ENCODE measurements around the gene ZFYVE21.
"Not testable (repeated sequence)": the region's sequence is repeated elsewhere in the genome, so short reads cannot be mapped to it uniquely, and the experiment has no call there.

The ZFYVE21 gene

DNA sequence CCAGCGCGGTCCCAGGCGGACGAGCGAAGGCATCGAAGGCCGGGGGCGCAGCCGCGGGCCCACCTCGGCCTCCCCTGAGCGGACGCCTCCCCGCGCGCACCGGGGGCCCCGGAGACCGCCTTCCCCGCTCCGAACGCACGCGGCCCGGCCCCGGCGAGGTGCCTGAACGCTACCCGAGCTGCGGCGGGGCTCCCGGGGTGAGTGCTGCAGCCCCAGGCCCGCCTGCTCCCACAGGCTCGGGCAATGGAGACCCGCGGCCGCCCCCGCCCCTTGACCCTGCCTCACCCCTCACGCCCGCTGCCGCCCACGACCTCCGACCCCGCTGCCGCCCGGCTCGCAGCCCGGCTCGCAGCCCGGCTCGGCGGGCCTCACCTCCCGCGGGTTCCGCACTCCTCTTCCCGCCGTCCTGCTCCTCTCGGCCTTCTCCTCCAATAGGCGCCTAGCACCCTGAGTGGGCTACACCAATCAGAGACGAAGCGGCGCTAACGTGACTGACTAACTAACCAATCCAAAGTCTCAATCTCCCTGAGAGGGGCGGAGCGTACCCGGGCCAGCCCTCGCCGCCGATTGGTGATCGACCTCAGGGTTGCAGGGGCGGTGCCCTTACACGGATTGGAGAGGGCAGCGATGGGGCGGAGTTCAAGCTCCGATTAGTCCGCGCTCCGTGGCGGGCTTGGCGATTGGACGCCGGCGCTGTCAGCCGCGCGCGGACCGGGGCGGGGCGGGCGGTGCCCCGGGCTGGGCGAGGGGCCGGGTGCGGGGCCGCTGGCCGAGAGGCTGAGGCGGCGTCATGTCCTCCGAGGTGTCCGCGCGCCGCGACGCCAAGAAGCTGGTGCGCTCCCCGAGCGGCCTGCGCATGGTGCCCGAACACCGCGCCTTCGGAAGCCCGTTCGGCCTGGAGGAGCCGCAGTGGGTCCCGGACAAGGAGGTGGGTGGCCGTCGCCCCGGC is at the start of gene ZFYVE21, which contains the start of gene XRCC3:
Gene ZFYVE21, plus strand, starts transcription at position 759 of the 949 bp plus-strand sequence. Its CDS starts 32 bp downstream, at position 791.
Gene XRCC3, minus strand, starts transcription at position 400 of the 949 bp plus-strand sequence. CDS start 4,364 bp downstream, outside the sequence.
- DNase-seq = peak; percentile 100

DNA sequence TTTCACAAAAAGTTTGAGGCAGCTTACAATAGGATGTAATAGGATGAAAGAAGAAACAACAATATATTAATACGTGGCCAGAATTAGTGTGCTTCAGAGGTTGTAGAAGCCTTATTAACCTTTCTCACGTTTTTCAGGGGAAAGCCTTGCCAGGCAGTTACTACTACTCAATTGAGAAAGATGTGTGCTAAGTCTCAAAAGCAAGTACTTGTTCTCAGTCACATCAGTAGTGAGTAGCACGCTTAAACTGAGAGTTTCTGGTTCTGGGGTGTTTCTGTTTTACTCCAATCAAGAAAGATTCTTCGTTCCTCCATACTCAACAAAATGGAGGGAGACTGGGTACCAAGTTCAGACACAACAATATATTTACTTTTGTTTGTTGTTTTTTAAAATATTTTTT is 47.9 kb upstream of the ZFYVE21 start:
- DNase-seq = no peak

DNA sequence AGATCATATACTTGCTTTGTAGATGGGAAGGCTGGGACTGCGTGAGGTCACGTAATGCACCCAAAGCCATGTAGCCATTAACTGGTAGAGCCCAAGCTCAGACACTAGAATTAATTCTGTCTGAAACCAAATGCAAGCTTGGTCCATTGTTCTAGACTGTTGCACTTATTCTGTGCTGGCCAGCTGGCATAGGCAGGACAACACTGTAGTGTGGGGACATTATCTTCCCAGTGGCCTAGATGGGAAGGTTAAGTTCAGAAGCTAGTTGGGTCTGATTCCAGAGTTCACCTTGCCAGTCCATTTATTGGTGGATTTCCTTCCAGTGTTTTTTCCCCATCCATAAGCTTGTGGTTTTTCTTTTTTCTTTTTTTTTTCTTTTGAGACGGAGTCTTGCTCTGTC is 47.5 kb upstream of the ZFYVE21 start:
- DNase-seq = no peak

DNA sequence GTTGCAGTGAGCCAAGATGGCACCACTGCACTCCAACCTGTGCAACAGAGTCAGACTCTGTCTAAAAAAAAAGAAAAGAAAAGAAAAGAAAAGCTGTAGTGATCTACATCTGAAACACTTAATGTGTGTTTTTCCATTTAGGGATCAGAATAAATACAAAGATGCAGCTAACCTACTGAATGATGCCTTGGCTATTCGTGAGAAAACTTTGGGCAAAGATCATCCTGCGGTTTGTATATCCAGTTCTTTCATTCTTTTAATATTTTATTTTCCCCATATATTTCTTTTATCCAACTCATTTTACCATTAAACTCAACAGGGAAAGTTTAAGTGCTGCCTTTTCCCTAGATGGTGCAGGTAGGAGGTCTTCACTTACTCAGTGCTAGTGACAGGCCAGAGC is 46.2 kb upstream of the ZFYVE21 start:
- no peak for DNase-seq

DNA sequence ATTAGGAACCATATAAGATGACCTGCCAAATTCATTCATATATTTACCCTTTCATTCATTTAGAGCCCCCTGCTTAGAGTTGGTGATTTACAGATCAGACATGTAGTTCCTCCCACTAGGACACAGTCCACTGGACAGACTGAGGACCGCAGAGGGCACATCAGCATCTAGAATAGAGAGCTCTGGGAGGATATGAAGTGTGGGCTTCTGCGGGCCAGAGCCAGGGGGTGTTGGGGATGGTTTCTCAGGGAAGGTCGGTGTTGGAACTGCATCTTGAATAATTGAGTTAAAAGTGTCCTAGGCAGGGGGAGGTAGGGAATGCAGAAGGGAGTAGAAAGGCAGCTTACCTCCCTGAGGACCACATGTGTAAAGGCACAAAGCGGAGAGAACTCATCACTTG is 43.7 kb upstream of the ZFYVE21 start:
- no peak for DNase-seq

DNA sequence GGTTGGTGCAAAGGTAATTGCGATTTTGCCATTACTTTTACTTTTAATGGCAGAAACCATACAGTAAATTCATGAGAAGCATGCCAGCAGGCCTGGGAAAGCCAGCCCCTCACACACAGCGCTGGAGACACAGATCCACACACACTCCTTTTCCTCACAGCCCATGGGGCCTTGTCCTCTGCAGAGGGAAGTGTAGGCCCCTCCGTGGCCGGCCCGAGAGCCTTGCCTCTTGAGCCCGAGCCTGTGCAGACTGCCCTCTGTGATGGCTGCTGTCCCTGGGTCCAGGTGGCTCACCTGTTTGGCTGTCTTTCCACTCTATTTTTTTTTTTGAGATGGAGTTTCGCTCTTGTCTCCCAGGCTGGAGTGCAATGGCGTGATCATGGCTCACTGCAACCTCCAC is 39.7 kb upstream of the ZFYVE21 start:
- DNase-seq = no peak

DNA sequence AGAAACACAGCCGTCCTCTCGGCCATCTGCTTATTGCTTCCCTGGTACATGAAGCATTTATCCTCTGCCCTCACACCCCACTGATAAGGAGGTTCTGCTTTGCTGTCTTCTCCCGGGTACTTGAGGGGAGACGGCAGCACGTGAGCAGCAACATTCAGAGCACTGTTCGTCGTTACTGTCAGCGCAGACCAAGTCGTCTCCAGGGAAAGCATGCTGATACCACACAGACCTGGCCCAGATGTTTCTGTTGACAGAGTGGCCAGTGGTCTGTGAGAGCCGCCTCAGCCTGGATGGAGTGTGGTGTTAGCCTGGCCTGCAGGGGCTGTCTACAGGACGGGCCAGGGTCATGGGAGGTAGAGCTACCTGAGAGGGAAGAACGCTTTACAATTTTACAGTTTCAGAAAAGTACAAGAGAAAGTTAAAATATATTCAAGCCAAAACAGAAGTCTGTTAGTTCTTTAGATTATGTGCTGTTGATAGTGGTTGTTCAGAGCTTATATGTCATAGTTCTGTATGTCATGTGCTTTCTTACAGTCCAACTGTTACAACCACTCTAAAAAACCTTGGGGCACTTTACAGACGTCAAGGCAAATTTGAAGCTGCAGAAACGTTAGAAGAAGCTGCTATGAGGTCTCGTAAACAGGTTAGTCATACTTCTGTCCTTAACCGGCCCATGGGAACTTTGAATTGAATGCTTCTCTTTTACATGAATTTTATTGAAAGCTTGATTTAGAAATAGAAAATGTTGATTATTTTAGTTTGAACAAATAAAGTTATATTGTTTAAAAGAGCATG is 38.5 kb upstream of the ZFYVE21 start:
- no peak for DNase-seq

DNA sequence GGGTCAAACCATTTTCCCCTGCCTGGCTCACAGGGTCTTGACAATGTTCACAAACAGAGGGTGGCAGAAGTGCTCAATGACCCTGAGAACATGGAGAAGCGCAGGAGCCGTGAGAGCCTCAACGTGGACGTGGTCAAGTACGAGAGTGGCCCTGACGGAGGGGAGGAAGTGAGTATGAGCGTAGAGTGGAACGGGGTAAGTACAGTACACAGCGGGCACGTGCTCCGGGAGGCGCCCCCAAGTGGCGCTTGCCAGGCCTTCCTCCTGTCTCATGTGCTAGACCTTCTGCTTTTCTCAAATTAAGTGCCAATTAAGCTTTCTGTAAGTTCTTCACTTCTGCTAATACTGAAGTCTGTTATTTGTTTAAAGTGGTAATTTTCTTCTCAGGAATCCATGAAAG is 36.3 kb upstream of the ZFYVE21 start:
- peak; percentile 2 for DNase-seq

DNA sequence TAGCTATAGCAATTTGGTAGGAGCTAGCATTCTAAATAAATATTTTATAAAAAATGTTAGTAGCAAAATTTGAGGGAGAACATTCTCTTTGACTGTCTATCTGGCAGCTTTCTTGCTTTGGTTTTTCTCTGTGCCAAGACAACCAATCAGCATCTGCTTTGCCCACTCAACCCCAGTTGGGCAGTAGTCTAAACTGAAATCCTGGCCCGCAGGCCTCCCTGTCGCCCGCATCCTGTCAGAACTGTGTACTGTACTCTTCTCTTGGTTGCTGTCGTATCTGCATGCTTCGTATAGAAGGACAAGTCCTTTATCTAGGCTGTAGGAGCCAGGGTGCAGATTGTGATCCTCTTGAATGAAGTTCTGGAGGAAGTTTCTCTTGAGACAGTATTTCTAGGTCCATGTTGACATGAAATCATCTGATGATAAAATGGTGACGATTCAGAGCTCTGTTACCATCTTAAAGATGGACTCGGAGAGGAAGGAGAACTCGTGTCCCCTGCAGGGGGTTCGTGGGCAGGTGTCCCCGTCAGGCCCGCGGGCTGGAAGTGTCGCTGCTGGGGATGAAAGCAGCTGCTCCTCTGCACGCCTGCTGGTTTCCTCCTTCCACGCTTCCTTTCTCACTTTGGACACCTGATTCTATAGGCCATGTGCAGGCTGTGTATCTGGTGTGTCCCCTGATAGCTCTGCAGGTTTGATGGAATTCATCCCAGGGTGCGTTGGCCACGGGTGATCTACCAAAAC is 34.9 kb upstream of the ZFYVE21 start:
- no peak for DNase-seq

DNA sequence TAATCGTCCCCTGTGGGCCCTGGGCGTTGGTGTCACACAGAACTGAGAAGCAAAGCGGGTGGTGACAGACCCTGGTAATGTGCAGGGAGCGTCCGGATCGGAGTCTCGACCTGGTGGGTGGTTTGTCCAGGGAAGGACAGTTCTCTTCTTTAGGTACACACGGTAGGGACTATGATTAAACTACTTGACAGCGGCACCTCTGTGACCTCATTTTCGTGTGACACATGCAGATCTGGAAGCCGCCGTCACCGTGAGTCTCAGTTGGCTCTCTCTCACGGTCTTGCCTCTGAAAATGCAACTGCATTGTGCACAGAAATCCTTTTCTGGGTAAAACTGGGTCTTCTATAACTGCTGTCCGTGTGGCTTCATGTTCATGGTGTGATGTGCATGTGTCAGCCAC is 32.5 kb upstream of the ZFYVE21 start:
- no peak for DNase-seq

DNA sequence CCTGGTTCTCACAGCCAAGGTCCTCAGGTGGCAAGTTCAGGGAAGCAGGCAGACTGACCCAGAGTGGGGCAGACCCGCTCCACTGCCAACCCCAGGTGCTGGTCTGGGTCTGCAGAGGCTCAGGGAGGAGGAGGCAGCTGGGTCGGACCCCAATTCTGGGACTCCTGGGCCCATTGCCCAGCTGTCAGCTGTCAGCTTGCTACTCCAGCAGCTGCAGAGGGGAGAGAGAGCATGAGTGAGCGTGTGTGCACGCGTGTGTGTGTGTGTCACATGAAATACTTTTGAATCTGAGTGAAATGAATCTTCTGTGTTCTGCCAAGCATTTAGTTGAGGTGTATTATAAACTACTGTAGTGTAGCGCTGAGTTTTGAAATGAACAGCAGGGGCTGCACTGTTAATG is 31.1 kb upstream of the ZFYVE21 start:
- DNase-seq = no peak

DNA sequence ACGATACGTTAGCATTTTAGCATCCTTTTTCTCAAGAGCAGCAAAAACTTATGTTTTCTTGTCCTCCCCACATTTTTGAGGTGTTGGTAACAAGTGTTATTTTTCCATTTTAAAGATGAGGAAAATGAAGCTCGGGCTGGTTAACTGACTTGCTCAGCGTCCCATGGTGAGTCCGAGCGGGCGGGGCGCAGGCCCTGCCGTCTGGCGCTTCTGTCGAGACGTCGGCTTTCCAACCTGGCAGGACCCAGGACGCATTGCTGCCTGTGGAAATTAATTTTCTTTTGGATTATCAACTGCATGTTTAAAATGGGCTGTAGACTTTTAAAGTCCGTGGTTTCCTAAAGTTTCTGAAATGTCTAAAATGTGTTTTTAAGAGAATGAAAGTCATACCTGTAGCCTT is 30.7 kb upstream of the ZFYVE21 start:
- DNase-seq = no peak

DNA sequence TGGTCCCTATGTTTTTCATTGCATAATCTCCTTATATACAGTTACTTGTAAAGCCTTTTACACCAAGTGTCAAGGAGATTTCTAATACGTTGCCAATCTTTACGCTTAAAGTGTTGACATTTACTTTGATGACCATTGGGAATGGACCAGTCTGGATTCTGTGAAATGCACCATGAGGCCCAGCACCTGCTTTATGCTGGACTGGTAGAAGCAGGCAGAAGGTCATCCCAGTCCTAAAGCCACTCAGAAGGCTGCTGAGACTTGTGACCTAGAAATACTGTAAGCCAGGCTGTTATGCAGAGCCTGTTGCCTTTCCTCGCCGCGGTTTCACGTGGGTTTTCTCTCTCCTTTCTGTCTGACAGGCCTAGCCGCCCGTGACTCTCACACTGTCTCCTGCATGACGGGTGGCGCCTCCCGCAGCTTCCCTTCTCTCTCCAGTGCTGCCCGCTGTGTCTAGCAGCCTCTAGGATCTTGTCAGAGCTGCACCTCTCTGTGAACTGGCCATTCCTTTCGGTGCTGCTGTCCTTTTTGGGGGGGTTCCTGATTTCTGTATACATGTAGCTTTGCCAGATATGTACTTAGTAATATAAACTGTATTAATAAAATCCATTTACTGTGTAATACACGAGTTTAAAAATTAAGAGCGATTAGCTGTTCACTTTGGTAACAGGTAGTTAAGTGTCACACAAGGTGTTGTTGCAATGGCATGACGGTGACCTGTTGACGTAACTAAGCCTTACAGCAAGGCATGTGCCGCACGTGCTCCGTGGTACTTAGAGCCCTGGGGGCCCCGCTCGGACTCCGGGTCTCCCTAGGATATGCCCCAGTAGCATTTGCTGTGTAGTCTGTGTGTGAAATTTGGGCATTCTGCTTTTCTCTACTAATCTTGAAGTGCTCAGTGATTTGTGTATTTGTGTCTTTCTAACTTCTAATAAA is 30.1 kb upstream of the ZFYVE21 start:
- no peak for DNase-seq

DNA sequence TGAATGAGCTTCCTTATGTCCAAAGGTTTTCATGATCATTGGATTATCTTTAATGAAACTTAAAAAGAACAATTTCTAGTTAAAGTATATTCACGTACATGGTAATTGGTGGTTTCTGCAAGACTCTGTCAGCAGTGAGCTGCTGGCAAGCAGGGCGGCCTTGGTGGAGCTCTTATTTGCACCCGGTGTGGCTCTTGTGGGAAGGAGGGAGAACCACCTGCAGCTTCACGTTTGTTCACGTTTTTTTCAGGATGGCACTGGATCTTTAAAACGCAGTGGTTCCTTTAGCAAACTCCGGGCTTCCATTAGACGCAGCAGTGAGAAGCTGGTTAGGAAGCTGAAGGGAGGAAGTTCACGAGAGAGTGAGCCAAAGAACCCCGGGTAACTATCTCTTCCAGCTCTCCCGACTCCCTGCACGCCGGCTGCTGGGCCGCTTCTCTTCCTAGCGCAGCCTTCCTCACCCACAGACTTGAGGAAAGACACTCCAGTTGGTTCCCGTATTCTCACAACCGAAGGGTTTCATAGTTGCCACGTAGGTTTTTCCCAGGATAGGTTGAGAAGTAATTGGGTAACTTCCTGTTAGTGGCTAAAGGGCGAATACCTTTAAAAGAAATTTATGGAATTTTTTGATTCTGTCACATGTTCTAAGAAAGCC is 28.7 kb upstream of the ZFYVE21 start:
- DNase-seq = no peak

DNA sequence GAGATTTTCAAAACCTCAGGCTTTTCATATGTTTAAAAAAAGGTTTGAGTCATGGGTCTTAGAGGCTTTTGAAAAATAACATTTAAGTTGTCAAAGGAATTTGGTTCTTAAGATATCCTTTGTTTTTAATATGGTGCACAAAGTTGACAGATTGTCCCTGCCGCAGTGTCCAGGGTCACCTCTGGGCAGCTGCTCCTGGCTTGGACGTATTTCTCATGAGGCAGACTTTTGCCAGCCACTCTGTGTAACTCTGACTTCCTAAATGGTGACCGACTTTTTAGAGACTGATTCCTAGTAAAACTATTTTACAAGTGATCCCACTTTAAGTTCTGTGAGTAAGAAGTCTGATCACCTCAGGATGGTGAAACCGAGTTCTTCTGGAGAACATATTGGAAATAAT is 27.9 kb upstream of the ZFYVE21 start:
- DNase-seq = no peak

DNA sequence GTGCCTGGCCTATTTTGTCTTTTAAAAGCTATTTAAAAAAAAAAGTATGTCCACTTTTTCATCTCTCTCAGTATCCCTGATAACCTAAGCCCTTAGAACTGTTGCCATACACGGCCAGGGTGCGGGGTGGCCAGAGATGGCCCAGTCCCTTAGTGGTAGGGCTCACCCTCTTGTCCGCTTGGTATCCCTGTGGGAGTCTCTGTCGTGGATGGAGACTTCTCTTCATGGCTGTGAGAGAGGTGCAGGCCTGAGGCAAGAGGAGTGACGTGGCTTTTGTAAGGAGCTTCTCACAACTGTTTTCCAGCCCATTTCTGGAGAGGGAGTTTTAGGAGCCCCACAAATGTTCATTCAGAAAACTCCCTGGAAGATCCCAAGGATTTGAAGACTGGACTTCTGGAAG is 27.2 kb upstream of the ZFYVE21 start:
- no peak for DNase-seq

DNA sequence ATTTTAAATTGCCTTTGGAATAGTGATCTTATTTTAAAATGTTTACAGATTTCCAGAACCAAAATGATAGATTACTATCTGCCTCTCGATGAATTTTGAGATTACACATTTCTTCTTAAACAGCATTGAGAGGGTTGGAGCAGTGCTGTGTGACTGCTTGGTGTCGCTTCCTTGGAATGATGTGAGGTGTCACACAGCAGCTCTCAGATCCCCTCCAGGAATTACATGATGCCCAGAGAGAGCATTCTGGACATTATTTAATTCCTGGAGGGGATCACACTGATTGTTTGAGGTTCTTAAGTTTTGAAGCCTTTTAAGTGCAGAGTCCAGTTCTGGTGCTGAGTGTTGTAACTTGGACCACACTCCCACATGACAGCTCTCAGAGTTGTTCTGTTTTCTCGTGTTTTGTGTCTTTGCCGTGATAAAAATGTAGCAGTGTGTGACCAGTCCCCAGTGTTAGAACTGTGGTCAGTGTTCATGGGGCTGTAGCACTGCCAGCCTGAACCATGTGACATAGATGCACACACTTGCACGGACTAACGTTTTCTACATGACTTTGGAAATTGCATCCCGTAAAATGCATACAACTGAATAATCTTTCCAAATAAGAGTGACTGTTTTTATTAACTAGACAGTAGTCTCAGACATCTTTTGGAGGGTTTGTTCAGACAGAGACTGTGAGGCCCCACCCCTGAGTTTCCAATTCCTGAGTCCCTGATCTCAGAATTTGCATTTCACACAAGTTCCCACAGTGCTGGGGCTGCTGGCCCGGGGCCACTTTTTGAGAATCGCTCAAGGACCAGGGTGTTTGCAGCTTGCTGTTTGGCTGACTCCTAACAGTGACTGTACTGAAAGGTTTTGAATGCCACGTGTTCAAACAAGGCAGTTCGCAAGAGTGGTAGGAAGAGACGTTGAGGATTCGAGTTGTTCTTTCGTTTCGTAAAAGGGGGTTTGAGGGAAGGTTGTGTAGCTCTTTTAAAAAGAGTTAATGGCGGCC is 26.4 kb upstream of the ZFYVE21 start:
- no peak for DNase-seq

DNA sequence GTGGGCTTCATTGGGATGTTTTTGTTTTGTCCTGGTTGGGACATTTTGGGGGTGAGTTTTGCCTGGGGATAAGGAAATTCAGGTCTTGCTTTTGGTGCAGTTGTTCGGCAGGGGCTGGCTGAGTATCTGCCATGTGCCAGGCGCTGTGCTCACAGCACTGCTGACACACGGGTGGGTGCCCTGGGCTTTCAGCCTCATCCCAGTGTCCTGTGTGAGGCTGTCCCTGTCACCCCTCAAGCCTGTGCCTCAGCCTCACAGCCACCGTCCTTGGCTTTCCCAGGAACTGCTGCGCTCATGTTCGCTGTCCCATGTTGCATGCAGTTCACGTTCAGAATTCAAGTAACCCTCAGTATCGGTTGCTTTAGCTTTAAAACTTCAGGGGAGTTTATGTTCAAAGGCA is 25.3 kb upstream of the ZFYVE21 start:
- DNase-seq = no peak

DNA sequence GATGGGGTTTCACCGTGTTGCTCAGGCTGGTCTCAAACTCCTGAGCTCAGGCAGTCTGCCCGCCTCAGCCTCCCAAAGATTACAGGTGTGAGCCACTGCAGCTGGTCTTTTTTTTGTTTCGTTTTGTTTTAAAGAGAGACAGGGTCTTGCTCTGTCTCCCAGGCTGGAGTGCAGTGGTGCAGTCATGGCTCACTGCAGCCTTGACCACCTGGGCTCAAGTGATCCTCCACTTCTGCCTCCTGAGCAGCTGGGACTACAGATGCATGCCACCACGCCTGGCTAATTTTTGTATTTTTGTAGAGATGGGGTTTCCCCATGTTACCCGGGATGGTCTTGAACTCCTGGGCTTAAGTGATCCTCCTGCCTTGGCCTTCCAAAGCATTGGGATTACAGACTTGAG is 24.0 kb upstream of the ZFYVE21 start:
- DNase-seq = not testable (repeated sequence)

DNA sequence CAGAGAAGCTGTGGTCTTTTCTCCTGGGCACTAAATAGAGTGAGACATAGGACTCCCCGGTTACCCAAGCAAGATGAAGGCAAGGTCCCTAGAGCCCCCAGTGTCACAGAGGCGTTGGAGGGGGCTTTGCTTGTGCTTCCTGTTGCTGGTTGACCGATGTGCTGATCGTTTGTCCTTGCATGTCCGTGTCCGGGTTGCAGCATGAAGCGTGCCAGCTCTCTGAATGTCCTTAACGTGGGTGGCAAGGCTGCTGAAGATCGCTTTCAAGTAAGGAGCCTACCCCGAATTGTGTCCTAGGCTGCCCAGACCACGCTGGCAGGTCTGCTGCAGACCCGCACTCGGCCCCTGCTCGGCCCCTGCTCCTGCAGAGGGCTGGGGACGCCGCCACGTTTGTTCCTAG is 23.5 kb upstream of the ZFYVE21 start:
- DNase-seq = no peak
